Neural progenitor cell (in vitro differentiated cells): ENCODE results near the gene SCG2. TPM values are rescaled to one million over a fixed set of nuclear protein-coding genes. Genes with fewer than 3 reads are reported as not detected.

Source experiments
- DNase-seq: peaks from one replicate; pipeline ENCODE4 v3.0.0-alpha.2; 2016; ENCODE audit warnings: low spot score
- H2AFZ ChIP-seq: fragments of 200-600 bp; sonication (generic); replicated peaks from 2 replicates; pipeline ENCODE4 v1.6.1; 2016; ENCODE audit warnings: antibody characterized with exemption
- H3F3A ChIP-seq: fragments of 200-600 bp; sonication (generic); 2 replicates; pipeline ENCODE4 v1.6.1; 2016; ENCODE audit warnings: antibody characterized with exemption, low read depth
- H3K27ac ChIP-seq: fragments of 200-600 bp; sonication (generic); 2 replicates; pipeline ENCODE4 v1.5.1; 2016; ENCODE audit warnings: mild to moderate bottlenecking
- H3K27me3 ChIP-seq: fragments of 200-600 bp; sonication (generic); 2 replicates; pipeline ENCODE4 v1.6.1; 2016; ENCODE audit warnings: mild to moderate bottlenecking, moderate library complexity
- H3K36me3 ChIP-seq: fragments of 200-600 bp; sonication (generic); 2 replicates; pipeline ENCODE4 v1.5.1; 2016
- H3K4me1 ChIP-seq: fragments of 200-600 bp; sonication (generic); 2 replicates; pipeline ENCODE4 v1.6.1; 2016; ENCODE audit warnings: mixed run types
- H3K4me2 ChIP-seq: fragments of 200-600 bp; sonication (generic); 2 replicates; pipeline ENCODE4 v1.6.1; 2016
- H3K4me3 ChIP-seq: fragments of 200-600 bp; sonication (generic); 2 replicates; pipeline ENCODE4 v1.5.1; 2016
- H3K79me2 ChIP-seq: fragments of 200-600 bp; sonication (generic); 2 replicates; pipeline ENCODE4 v1.6.1; 2016; ENCODE audit warnings: low read depth
- H3K9ac ChIP-seq: fragments of 200-600 bp; sonication (generic); 2 replicates; pipeline ENCODE4 v1.6.1; 2016
- H3K9me3 ChIP-seq: fragments of 200-600 bp; sonication (generic); 2 replicates; pipeline ENCODE4 v1.5.1; 2016; ENCODE audit warnings: low read depth
- H4K20me1 ChIP-seq: fragments of 200-600 bp; sonication (generic); 2 replicates; pipeline ENCODE4 v1.6.1; 2016; ENCODE audit warnings: low read depth
- H3K27ac Mint-ChIP-seq: 3 replicates; pipeline ENCODE4 v1.8.0; 2021; ENCODE audit warnings: mixed read lengths
- H3K27me3 Mint-ChIP-seq: 2 replicates; pipeline ENCODE4 v1.8.0; 2022; ENCODE audit warnings: low read depth, mild to moderate bottlenecking, inconsistent platforms, moderate library complexity, mixed read lengths; ENCODE audit not compliant: insufficient read depth
- H3K36me3 Mint-ChIP-seq: 3 replicates; pipeline ENCODE4 v1.8.0; 2021; ENCODE audit warnings: mixed read lengths
- H3K4me1 Mint-ChIP-seq: 3 replicates; pipeline ENCODE4 v1.8.0; 2021; ENCODE audit warnings: mixed read lengths
- H3K4me3 Mint-ChIP-seq: 3 replicates; pipeline ENCODE4 v1.8.0; 2021; ENCODE audit warnings: mild to moderate bottlenecking, moderate library complexity, mixed read lengths
- H3K9me3 Mint-ChIP-seq: 3 replicates; pipeline ENCODE4 v1.8.0; 2020; ENCODE audit warnings: mixed read lengths
- CTCF ChIP-seq: fragments of 200-600 bp; sonication (generic); IDR thresholded peaks from 2 replicates; pipeline ENCODE4 v1.5.1; 2017; ENCODE audit warnings: antibody characterized with exemption, mild to moderate bottlenecking
- EZH2 ChIP-seq: fragments of 200-600 bp; sonication (generic); IDR thresholded peaks from 2 replicates; pipeline ENCODE4 v1.6.1; 2017; ENCODE audit warnings: antibody characterized with exemption, mild to moderate bottlenecking, moderate library complexity
- EZH2phosphoT487 ChIP-seq: fragments of 200-600 bp; sonication (generic); IDR thresholded peaks from 2 replicates; pipeline ENCODE4 v1.6.1; 2017; ENCODE audit warnings: antibody characterized with exemption
- total RNA-seq: library from RNA; depleted of rRNA; stranded (reverse); fragments of >200 nt; gene quantifications from 2 replicates; pipeline ENCODE4 v1.2.3, GENCODE V29; 2015; ENCODE audit warnings: low replicate concordance

SCG2 gene
- total RNA-seq, 1 donor from 2014 or later: 0.04 TPM

GRCh38 chr2:223642506-223642905, 40.3 kb upstream of the SCG2 start:
- Mint-ChIP-seq H3K27ac (no peak overlapping the region), H3K27me3 (peaks cover 12% of the 10 kb centered on the region)
- H3K4me2 ChIP-seq: no peak overlapping the region

GRCh38 chr2:223641082-223641481, 38.9 kb upstream of the SCG2 start:
- H3K27ac Mint-ChIP-seq: no peak overlapping the region
- no peaks in the 10 kb centered on the region for H3K36me3 ChIP-seq
- no peak overlapping the region for H2AFZ ChIP-seq
- peaks cover 6% of the 10 kb centered on the region for H3K36me3 Mint-ChIP-seq
- peaks cover 7% of the 10 kb centered on the region for H3K4me1 ChIP-seq
- H3F3A ChIP-seq: no peaks in the 10 kb centered on the region
- H3K27me3 ChIP-seq: no peaks in the 10 kb centered on the region
- DNase-seq: no peak
- no peak overlapping the region for H3K4me3 ChIP-seq
- peaks cover 19% of the 10 kb centered on the region for H3K9me3 Mint-ChIP-seq
- peaks cover 9% of the 10 kb centered on the region for H3K27me3 Mint-ChIP-seq
- no peak overlapping the region for H3K4me2 ChIP-seq
- H4K20me1 ChIP-seq: no peaks in the 10 kb centered on the region
- peaks cover 4% of the 10 kb centered on the region for H3K9me3 ChIP-seq
- no peak overlapping the region for H3K27ac ChIP-seq
- TF ChIP-seq CTCF (no peak), EZH2 (no peak), EZH2phosphoT487 (no peak)
- no peaks in the 10 kb centered on the region for H3K79me2 ChIP-seq
- no peak overlapping the region for H3K4me3 Mint-ChIP-seq
- no peak overlapping the region for H3K9ac ChIP-seq
- peaks cover 31% of the 10 kb centered on the region for H3K4me1 Mint-ChIP-seq

More at GRCh38 chr2:223642506-223642905, 40.3 kb upstream of the SCG2 start:
- Mint-ChIP-seq H3K4me1 (peaks cover 45% of the 10 kb centered on the region), H3K36me3 (peaks cover 6% of the 10 kb centered on the region), H3K9me3 (peaks cover 19% of the 10 kb centered on the region), H3K4me3 (no peak overlapping the region)
- H3F3A ChIP-seq: no peaks in the 10 kb centered on the region
- H4K20me1 ChIP-seq: no peaks in the 10 kb centered on the region
- H3K9ac ChIP-seq: no peak overlapping the region
- no peak overlapping the region for H3K4me3 ChIP-seq
- no peak overlapping the region for H2AFZ ChIP-seq
- DNase-seq: no peak
- TF ChIP-seq EZH2 (no peak), EZH2phosphoT487 (no peak), CTCF (no peak)
- H3K9me3 ChIP-seq: peaks cover 4% of the 10 kb centered on the region
- no peaks in the 10 kb centered on the region for H3K36me3 ChIP-seq
- H3K27me3 ChIP-seq: no peaks in the 10 kb centered on the region
- peaks cover 16% of the 10 kb centered on the region for H3K4me1 ChIP-seq
- H3K27ac ChIP-seq: no peak overlapping the region
- no peaks in the 10 kb centered on the region for H3K79me2 ChIP-seq

GRCh38 chr2:223635080-223635479, 32.9 kb upstream of the SCG2 start:
- Histone ChIP-seq H3K27ac (no peak overlapping the region), H3K9me3 (peaks cover 4% of the 10 kb centered on the region), H3K36me3 (no peaks in the 10 kb centered on the region), H3K4me3 (no peak overlapping the region), H3K4me1 (no peaks in the 10 kb centered on the region), H4K20me1 (no peaks in the 10 kb centered on the region), H3K27me3 (peaks cover 5% of the 10 kb centered on the region), H2AFZ (no peak overlapping the region), H3K79me2 (no peaks in the 10 kb centered on the region), H3F3A (no peaks in the 10 kb centered on the region), H3K4me2 (no peak overlapping the region), H3K9ac (no peak overlapping the region)
- peaks cover 16% of the 10 kb centered on the region for H3K9me3 Mint-ChIP-seq
- TF ChIP-seq EZH2phosphoT487 (no peak), CTCF (no peak), EZH2 (no peak)
- H3K4me3 Mint-ChIP-seq: no peak overlapping the region
- H3K27ac Mint-ChIP-seq: no peak overlapping the region
- peaks cover 3% of the 10 kb centered on the region for H3K27me3 Mint-ChIP-seq
- DNase-seq: no peak
- peaks cover 6% of the 10 kb centered on the region for H3K36me3 Mint-ChIP-seq
- H3K4me1 Mint-ChIP-seq: peaks cover 10% of the 10 kb centered on the region
